HG02870 (cell line): ENCODE results near the gene TMEM139.

ENCODE experiments used
- ATAC-seq: cut with Tn5 transposase; IDR thresholded peaks from one replicate; pipeline ENCODE4 v1.9.1; 2021; ENCODE audit warnings: mild to moderate bottlenecking, moderate library complexity; ENCODE audit not compliant: unreplicated experiment

Gene TMEM139

GRCh38 chr7:143321734-143322133, 37.0 kb downstream of the TMEM139 start:
- no peak for ATAC-seq

GRCh38 chr7:143322760-143323633, 38.2 kb downstream of the TMEM139 start:
- ATAC-seq: no peak

GRCh38 chr7:143323653-143324052, 38.9 kb downstream of the TMEM139 start:
- no peak for ATAC-seq

GRCh38 chr7:143325240-143325639, 40.5 kb downstream of the TMEM139 start:
- ATAC-seq: no peak

- ATAC-seq: peak; percentile 74
These were observed 43.1 kb downstream of the TMEM139 start for GRCh38 chr7:143327903-143328302.

- ATAC-seq: no peak
These were observed 44.9 kb downstream of the TMEM139 start for GRCh38 chr7:143329471-143330170.

GRCh38 chr7:143331179-143331801, 46.5 kb downstream of the TMEM139 start:
- ATAC-seq: no peak

- ATAC-seq: no peak
These were observed 49.5 kb downstream of the TMEM139 start for GRCh38 chr7:143334244-143334643.

- no peak for ATAC-seq
These were observed 52.5 kb downstream of the TMEM139 start for GRCh38 chr7:143337216-143337615.
